HFF-Myc (cell line): ENCODE measurements around the gene GTF2A1L.
A peak's percentile ranks its signal among the peaks of the same experiment; 100 is the strongest.

Experiments used
- DNase-seq: peaks from one replicate; pipeline ENCODE4 v3.0.0-alpha.2; 2011; ENCODE audit warnings: low read depth; ENCODE audit errors: extremely low read depth
- H3K4me3 ChIP-seq: replicated peaks from 2 replicates; pipeline ENCODE4 v1.5.1; 2011; ENCODE audit warnings: low read depth, mild to moderate bottlenecking, control low read depth, low read length
- CTCF ChIP-seq: IDR thresholded peaks from 2 replicates; pipeline ENCODE4 v1.5.1; 2012; ENCODE audit warnings: mild to moderate bottlenecking, low read depth, low read length, control low read depth; ENCODE audit errors: missing control alignments

Gene GTF2A1L

DNA sequence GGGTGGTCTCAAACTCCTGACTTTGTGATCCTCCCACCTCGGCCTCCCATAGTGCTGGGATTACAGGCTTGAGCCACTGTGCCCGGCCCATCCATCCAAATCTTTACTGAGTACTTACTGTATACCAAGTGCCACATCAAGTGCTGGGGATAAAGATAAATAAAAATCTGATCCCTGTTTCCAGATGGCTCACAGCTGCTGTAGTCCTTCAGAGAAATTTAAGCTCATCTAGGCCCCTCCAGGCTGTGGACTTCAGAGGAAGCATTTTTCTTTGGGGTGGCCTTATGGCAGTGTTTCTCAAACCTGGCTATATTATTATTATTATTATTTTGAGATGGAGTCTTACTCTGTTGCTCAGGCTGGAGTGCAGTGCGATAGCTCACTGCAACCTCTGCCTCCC lies 33.7 kb upstream of the GTF2A1L start:
- H3K4me3 ChIP-seq = no peak overlapping the region
- DNase-seq = no peak
- no peak for TF ChIP-seq CTCF

DNA sequence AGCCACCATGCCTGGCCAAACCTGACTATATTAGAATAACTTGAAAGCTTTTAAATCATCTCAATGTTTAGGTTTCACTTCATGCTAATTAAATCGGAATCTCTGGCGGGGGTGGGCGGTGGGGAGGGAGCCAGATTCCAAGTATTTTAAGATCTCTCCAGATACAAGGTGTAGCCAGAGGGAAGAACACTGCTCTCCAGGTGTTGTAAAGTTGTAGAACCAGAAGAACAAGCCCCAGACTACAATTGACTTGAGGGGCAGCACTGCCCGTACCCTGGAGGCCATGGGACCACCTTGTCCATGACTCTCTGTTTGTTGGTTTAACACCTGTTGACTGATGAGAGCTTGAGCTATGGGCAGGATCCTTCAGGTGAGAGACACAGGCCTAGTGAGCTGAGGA lies 33.1 kb upstream of the GTF2A1L start:
- no peak overlapping the region for H3K4me3 ChIP-seq
- DNase-seq = no peak
- no peak for TF ChIP-seq CTCF

- DNase-seq = no peak
- no peak for TF ChIP-seq CTCF
- H3K4me3 ChIP-seq = no peak overlapping the region
Measured at GRCh38 chr2:48586433-48586832, 31.2 kb upstream of the GTF2A1L start.

GRCh38 chr2:48587560-48587959 lies 30.1 kb upstream of the GTF2A1L start:
- no peak overlapping the region for H3K4me3 ChIP-seq
- TF ChIP-seq CTCF = no peak
- DNase-seq = no peak

DNA sequence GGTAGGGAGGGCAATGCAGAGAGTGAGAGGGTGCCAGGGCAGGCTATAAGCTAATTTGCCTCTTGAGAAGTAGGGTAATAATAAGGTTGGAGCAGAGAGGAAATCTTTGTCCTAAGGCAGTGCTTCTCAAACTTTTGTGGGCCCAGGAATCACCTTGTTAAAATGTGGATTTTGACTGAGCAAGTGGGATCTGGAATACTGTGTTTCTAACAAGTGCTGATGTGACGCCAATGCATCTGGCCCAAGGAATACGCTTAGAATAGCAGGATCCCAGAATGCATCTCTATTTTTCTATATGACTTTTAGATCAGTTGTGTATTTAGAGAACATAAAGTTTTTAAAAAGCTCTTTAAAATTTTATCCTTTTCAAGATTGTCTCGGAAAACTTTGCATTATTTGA lies 29.7 kb upstream of the GTF2A1L start:
- DNase-seq = no peak
- no peak for TF ChIP-seq CTCF
- no peak overlapping the region for H3K4me3 ChIP-seq

- no peak for DNase-seq
- TF ChIP-seq CTCF = no peak
- no peak overlapping the region for H3K4me3 ChIP-seq
Measured at GRCh38 chr2:48588745-48589144, 28.9 kb upstream of the GTF2A1L start.

DNA sequence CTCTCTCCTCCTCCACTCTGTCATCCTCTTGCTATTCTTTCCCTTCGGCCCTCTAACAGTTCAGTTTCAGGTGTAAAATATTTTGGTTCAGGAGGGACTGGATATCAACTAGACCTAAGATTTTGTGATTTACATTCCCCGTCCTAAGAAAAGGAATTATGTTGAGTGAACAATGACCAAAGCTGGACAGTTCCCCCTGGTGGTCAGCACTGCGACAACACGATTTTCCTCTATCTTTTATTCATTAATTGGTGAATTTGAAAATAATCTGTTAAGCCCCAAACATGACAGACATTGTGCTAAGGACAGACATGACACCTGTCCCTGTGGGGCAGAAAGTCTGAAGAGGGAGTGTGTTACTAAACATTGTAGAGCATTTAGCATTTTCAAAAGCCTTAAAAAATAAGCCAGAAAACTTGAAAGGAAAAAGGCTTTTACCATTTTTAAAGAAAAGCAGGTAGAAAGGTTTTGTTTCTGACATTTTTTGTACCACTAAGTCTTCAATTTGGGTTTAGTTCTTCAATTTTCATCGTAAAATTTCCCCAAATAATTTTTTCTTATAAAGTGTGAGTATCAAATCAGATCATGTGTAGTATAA lies 28.4 kb upstream of the GTF2A1L start:
- DNase-seq = peak; percentile 31
- no peak overlapping the region for H3K4me3 ChIP-seq
- peak; percentile 68 for TF ChIP-seq CTCF
